NCI-H1417 treated with DMSO at 0.1 percent for 48 hours (cell line): ENCODE measurements around the gene STRIP1.

Source experiments
- DNase-seq: peaks from one replicate; lab custom pipeline; 2025; lab: John Stamatoyannopoulos, UW

STRIP1 gene

DNA sequence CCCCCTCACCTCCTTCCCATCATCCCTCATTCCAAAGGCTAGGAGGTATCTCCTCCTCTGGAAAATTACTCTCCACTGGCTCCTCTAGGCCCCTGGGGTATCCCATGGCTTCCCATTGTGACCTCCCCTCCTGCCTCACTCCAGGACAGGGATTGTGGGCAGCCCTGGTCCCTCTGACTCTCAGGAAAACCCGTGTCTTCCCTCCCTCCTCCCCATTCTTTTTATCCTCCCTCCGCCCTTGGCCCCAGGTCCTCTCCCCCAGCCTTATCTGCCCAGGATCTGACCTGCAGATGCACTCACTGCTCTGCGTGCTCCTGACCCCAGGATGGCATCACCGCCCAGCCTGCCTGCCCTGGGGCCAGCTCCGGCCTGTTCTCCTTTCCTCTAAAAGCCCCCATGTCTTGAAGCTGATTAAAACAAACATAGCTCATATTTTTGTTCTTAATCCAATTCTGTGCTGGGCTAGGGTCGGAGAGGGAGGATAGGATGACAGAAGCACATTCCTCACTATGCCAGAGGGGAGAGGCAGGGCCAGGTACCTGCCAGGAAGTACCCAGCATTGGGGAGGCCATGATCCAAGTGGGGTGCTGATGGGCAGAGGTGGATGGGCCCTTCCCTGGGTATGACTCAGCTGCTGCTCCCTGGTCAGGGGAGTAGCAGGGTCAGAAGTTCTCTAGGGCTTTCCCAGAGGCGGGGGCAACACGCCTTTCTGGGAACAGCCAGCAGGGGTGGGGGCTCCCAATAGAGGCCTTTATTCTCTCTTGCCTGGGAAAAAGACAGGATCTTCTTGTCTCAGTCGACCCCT is 64.0 kb downstream of the STRIP1 start:
- no peak for DNase-seq

DNA sequence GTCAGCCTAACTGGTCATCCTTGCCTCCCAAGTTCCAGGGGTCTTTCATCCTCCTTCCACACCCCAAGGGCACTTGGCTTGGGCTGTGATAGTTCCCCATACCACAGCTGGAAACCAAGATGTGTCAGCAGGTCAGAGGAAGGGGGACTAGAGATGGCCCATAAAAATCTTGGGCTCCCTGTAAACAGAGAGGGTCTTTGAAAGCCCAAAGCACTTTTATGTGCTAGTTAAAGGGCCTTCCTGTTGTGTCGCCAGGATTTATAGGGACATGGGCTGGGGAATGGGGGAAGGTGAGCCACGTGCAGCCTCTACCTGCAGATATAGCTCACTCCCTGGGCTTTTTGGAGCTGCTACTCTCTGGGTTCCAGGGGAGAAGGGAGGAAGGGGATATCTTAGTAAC is 65.9 kb downstream of the STRIP1 start:
- DNase-seq = no peak

DNA sequence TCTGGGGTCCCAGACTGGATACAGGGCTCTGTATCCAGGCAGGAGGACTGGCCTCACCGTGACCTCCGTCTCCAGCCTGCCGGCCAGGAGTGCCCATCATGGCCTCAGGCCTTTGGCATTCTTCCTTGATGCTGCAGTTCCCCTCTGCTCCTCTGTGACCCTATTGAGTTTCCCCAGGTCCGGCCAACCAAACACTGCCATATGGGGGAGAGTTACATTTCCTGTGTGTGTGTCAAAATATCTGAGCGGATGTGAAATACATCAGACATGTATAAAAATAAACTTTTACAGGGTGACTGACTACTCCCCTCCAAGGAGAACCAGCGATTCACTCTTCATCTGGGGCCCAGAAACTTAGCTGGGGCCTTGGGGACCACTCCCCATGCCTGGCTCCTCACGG is 67.7 kb downstream of the STRIP1 start:
- no peak for DNase-seq
